ENCODE results near the gene HRAS. TPM values are rescaled to one million over a fixed set of nuclear protein-coding genes. Genes with fewer than 3 reads are reported as not detected.

The HRAS gene
- total RNA-seq, 1 experiment from 2014 or later, result 104 TPM

GRCh38 chr11:558503-558902 lies 23.1 kb upstream of the HRAS start:
- no peak for TF ChIP-seq CEBPB (IDR thresholded peaks at IDR 0.05; ENCODE audit: low read depth)
- TF ChIP-seq POLR2AphosphoS5 (IDR thresholded peaks at IDR 0.05; ENCODE audit: low read depth, low read length), result no peak
- TF ChIP-seq RAD21 (IDR thresholded peaks at IDR 0.05; ENCODE audit: low read depth), result no peak
- TF ChIP-seq SRF (IDR thresholded peaks at IDR 0.05; ENCODE audit: low read depth), result no peak
- TF ChIP-seq MAX (IDR thresholded peaks at IDR 0.05), result no peak
- no peak for TF ChIP-seq REST (IDR thresholded peaks at IDR 0.05; ENCODE audit: low read depth)
- TF ChIP-seq EGR1 (IDR thresholded peaks at IDR 0.05; ENCODE audit: low read depth), result no peak
- no peak for TF ChIP-seq SIN3A (IDR thresholded peaks at IDR 0.05; ENCODE audit: low read depth)
- TF ChIP-seq ZNF274 (IDR thresholded peaks at IDR 0.05; ENCODE audit: low read depth, low read length), result no peak
- TF ChIP-seq YY1 (IDR thresholded peaks at IDR 0.05; ENCODE audit: extremely low read depth, insufficient replicate concordance, low read depth, low read length), result no peak
- no peak for TF ChIP-seq SP1 (IDR thresholded peaks at IDR 0.05; ENCODE audit: low read depth)
- no peak for TF ChIP-seq ZFX (IDR thresholded peaks at IDR 0.05)
- TF ChIP-seq EZH2 (IDR thresholded peaks at IDR 0.05), result no peak
- TF ChIP-seq CBX3 (IDR thresholded peaks at IDR 0.05; ENCODE audit: low read depth), result no peak
- TF ChIP-seq TCF7L2 (IDR thresholded peaks at IDR 0.05; ENCODE audit: borderline replicate concordance, extremely low read depth, insufficient read depth, insufficient read length), result no peak
- no peak for TF ChIP-seq ATF3 (IDR thresholded peaks at IDR 0.05)
- no peak for TF ChIP-seq POLR2A (IDR thresholded peaks at IDR 0.05; ENCODE audit: borderline replicate concordance, extremely low read depth, insufficient read depth, insufficient read length)
- no peak for TF ChIP-seq JUND (IDR thresholded peaks at IDR 0.05)
- Histone ChIP-seq H2AFZ (ENCODE audit: low read depth, low read length, poor library complexity, severe bottlenecking) (no peak overlapping the region), H3K9ac (ENCODE audit: low read length) (no peak overlapping the region), H3K4me3 (replicated peaks in 1 of 2; ENCODE audit: low read depth in 1 of 2, low read length in 2 of 2) (no peak overlapping the region), H4K20me1 (ENCODE audit: insufficient read depth) (no peaks in the 10 kb centered on the region), H3K36me3 (ENCODE audit: control insufficient read depth in 1 of 2, insufficient read depth in 2 of 2, low read length in 2 of 2) (no peaks in the 10 kb centered on the region), H3K27me3 (ENCODE audit: insufficient read depth, low read length) (no peaks in the 10 kb centered on the region), H3K79me2 (ENCODE audit: insufficient read depth, low read length) (peaks cover 15% of the 10 kb centered on the region), H3K27ac (ENCODE audit: low read depth, low read length) (peak overlapping the region; percentile 97; the same call in 1 of the 2 replicates), H3K4me1 (ENCODE audit: control insufficient read depth in 1 of 2, insufficient read depth in 2 of 2, low read length in 2 of 2) (peaks cover 25 to 42% of the 10 kb centered on the region in 2 experiments), H3K9me3 (ENCODE audit: control insufficient read depth in 1 of 2, insufficient read depth in 1 of 2, low read depth in 1 of 2, low read length in 2 of 2) (no peaks in the 10 kb centered on the region), H3K4me2 (ENCODE audit: low read length) (no peak overlapping the region), H3K9me2 (ENCODE audit: insufficient read depth) (no peaks in the 10 kb centered on the region)
- ChIA-PET RAD21 (ENCODE audit: low non-redundant PET in 1 of 2, low total read pairs in 2 of 2, uncharacterized antibody in 2 of 2, unreplicated experiment in 2 of 2) (no interaction called here), POLR2A (interaction anchor here (0.5 kb wide), 1 partner anchor 319 kb away, joined by 4 read pairs; no protein-coding TSS in a partner anchor), CTCF (no interaction called here)
- intact Hi-C loops (cut with micrococcal nuclease), result no loop called here
- ATAC-seq (no peak), DNase-seq (ENCODE audit: low read depth, low spot score) (no peak)
- no TSS peak for BruUV-seq (replicated peaks)

Data from HCT116 (cell line).